Fibroblast of skin of left quadriceps (primary cell): ENCODE measurements around the gene ESYT2.
"Not testable (repeated sequence)": the region's sequence is repeated elsewhere in the genome, so short reads cannot be mapped to it uniquely, and the experiment has no call there.

Experiments
- DNase-seq, 2 experiments: peaks; one replicate each; pipeline ENCODE4 v3.0.0-alpha.2; 2013; ENCODE audit warnings: low read depth in 2 of 2

ESYT2 gene

GRCh38 chr7:158829342-158830210 is at the start of gene ESYT2:
Gene ESYT2 (minus strand): TSS chr7:158829509. CDS start chr7:158829418, 91 bp downstream.
- DNase-seq: peak; percentile 93 to 94

GRCh38 chr7:158878151-158879079 is 49.1 kb upstream of the ESYT2 start:
- DNase-seq: not testable (repeated sequence)

- DNase-seq: no peak
Observed at GRCh38 chr7:158876984-158877383, 47.7 kb upstream of the ESYT2 start.

GRCh38 chr7:158869876-158870275 is 40.6 kb upstream of the ESYT2 start:
- DNase-seq: no peak

- DNase-seq: no peak
Observed at GRCh38 chr7:158868764-158869410, 39.6 kb upstream of the ESYT2 start.

GRCh38 chr7:158867214-158867984 is 38.1 kb upstream of the ESYT2 start:
- DNase-seq: no peak

GRCh38 chr7:158865977-158866376 is 36.7 kb upstream of the ESYT2 start:
- DNase-seq: no peak

- no peak for DNase-seq
Observed at GRCh38 chr7:158865462-158865922, 36.2 kb upstream of the ESYT2 start.

- no peak for DNase-seq
Observed at GRCh38 chr7:158864833-158865232, 35.5 kb upstream of the ESYT2 start.

GRCh38 chr7:158864507-158864820 is 35.2 kb upstream of the ESYT2 start:
- DNase-seq: no peak

- peak; percentile 45 to 46 for DNase-seq
Observed at GRCh38 chr7:158863611-158864506, 34.5 kb upstream of the ESYT2 start.

GRCh38 chr7:158862985-158863610 is 33.8 kb upstream of the ESYT2 start:
- DNase-seq: not testable (repeated sequence)

GRCh38 chr7:158861936-158862704 is 32.8 kb upstream of the ESYT2 start:
- DNase-seq: no peak

GRCh38 chr7:158861004-158861787 is 31.9 kb upstream of the ESYT2 start:
- DNase-seq: no peak

- no peak for DNase-seq
Observed at GRCh38 chr7:158860394-158860793, 31.1 kb upstream of the ESYT2 start.

GRCh38 chr7:158858592-158859503 is 29.5 kb upstream of the ESYT2 start:
- DNase-seq: no peak
